Nephron progenitor cell (in vitro differentiated cells): ENCODE results near the gene PGLYRP1.

Experiments used
- DNase-seq: peaks from one replicate; pipeline ENCODE4 v3.0.0; 2021
- H3K27ac Mint-ChIP-seq: 2 replicates; pipeline ENCODE4 v1.8.0; 2021; ENCODE audit warnings: mild to moderate bottlenecking, moderate library complexity, mixed read lengths
- H3K27me3 Mint-ChIP-seq: 2 replicates; pipeline ENCODE4 v1.8.0; 2021; ENCODE audit warnings: mild to moderate bottlenecking, low read depth, mixed read lengths; ENCODE audit not compliant: poor library complexity
- H3K36me3 Mint-ChIP-seq: 2 replicates; pipeline ENCODE4 v1.8.0; 2021; ENCODE audit warnings: low read depth, mixed read lengths
- H3K4me1 Mint-ChIP-seq: 2 replicates; pipeline ENCODE4 v1.8.0; 2021; ENCODE audit warnings: mixed read lengths
- H3K4me3 Mint-ChIP-seq: 2 replicates; pipeline ENCODE4 v1.8.0; 2021; ENCODE audit warnings: mild to moderate bottlenecking, moderate library complexity, mixed read lengths
- H3K9me3 Mint-ChIP-seq: 2 replicates; pipeline ENCODE4 v1.8.0; 2021; ENCODE audit warnings: mild to moderate bottlenecking, moderate library complexity, mixed read lengths
- TF ChIP-seq, protein P1 (sequence below): fragments of 200-600 bp; sonication (generic); IDR thresholded peaks from 2 replicates; pipeline ENCODE4 v1.5.0; 2021; ENCODE audit warnings: antibody characterized with exemption

The PGLYRP1 gene

DNA sequence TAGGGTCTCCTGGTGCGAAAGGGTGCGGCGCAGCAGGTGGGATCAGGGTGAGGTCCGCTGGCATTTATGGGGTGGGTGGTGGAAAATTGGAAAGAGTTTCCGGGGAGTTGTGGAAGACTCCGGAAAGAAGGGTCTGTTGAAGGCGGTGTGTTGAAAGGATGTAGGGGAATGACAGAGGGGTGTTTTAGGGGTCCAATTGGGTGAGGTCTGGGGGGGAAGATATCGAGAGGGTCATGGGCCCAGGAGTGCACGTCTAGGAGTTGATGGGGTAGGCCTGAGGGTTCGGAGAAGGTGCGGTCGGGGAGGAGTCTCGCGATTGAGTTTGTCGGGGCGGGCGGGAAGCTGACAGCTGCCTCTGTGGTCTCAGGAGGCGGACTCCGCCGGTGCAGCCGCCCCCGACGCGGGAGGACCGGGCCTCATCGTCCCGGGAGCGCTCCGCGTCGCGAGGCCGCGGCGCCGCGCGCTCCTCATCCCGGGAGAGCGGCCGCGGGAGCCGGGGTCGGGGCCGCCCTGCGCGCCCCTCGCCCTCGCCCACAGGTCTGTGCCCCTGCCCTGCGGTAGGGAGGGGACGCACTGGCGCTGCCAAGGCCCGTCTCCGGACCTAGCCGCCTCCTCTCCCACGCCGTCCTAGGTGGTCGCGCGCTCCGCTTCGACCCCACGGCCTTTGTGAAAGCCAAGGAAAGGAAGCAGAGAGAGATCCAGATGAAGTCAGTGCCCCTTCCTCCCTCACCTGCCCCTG, 7.0 kb downstream of the PGLYRP1 start:
- TF ChIP-seq, protein P1, sequence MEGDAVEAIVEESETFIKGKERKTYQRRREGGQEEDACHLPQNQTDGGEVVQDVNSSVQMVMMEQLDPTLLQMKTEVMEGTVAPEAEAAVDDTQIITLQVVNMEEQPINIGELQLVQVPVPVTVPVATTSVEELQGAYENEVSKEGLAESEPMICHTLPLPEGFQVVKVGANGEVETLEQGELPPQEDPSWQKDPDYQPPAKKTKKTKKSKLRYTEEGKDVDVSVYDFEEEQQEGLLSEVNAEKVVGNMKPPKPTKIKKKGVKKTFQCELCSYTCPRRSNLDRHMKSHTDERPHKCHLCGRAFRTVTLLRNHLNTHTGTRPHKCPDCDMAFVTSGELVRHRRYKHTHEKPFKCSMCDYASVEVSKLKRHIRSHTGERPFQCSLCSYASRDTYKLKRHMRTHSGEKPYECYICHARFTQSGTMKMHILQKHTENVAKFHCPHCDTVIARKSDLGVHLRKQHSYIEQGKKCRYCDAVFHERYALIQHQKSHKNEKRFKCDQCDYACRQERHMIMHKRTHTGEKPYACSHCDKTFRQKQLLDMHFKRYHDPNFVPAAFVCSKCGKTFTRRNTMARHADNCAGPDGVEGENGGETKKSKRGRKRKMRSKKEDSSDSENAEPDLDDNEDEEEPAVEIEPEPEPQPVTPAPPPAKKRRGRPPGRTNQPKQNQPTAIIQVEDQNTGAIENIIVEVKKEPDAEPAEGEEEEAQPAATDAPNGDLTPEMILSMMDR = no peak
- H3K36me3 Mint-ChIP-seq = no peaks in the 10 kb centered on the region
- peak overlapping the region; percentile 83 for H3K4me3 Mint-ChIP-seq
- DNase-seq = peak; percentile 38
- H3K27me3 Mint-ChIP-seq = peaks cover 51% of the 10 kb centered on the region
- H3K9me3 Mint-ChIP-seq = no peaks in the 10 kb centered on the region
- H3K4me1 Mint-ChIP-seq = peaks cover 18% of the 10 kb centered on the region
- H3K27ac Mint-ChIP-seq = no peak overlapping the region

DNA sequence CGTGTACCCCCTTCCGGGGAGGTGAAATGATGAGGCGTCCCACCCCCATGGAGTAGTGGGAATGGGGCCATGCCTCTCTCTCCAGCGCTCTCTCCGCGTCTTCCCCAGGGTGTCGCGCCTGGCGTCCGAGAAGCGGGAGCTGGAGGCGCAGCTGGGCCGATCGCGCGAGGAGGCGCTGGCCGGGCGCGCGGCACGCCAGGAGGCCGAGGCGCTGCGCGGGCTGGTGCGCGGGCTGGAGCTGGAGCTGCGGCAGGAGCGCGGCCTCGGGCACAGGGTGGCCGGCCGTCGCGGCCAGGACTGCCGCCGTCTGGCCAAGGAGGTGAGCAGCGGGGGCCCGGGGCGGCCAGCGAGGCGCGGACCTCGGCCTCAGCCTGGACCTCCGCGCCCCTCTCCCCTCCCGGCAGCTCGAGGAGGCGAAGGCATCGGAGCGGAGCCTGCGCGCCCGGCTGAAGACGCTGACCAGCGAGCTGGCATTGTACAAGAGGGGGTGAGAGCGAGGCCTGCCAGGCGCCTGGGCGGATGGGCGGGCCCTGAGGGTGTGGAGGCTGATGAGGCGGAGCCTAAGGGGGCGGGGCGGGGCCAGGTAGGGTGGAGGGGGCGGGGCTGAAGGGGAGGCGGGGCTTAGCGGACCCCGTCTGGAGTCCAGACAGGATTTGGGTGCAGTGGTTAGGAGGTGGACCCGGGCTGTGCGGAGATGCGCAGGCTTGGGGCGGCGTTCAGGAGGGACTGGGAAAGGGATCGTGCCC, 7.7 kb downstream of the PGLYRP1 start:
- TF ChIP-seq, protein P1 = no peak

DNA sequence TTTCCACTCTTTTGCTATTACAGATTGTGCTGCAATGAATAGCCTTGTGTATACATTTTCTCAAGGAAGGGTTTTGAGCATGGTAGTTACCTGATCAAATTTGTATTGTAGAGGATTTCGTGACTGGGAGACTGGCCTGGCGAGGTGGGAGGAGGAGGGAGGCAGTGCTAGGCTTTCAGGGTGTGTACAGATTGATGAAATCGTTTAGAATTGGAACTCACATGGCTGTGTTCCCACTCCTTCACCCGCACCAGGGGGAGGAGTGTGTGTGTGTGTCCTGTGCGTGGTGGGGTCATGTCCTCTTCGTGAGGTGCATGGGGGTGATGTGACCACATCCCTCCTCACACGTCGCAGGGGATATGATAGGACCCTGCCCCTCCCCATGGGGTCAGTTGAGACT, 8.3 kb downstream of the PGLYRP1 start:
- no peak for DNase-seq
- Mint-ChIP-seq H3K27ac (no peak overlapping the region), H3K4me3 (peak overlapping the region; percentile 77), H3K9me3 (no peaks in the 10 kb centered on the region), H3K27me3 (peaks cover 51% of the 10 kb centered on the region), H3K4me1 (peaks cover 23% of the 10 kb centered on the region), H3K36me3 (no peaks in the 10 kb centered on the region)
- TF ChIP-seq, protein P1 = no peak

More for the DNA sequence above, 7.7 kb downstream of the PGLYRP1 start:
- Mint-ChIP-seq H3K27me3 (peaks cover 51% of the 10 kb centered on the region), H3K4me3 (peak overlapping the region; percentile 77), H3K4me1 (peaks cover 20% of the 10 kb centered on the region), H3K27ac (no peak overlapping the region), H3K9me3 (no peaks in the 10 kb centered on the region), H3K36me3 (no peaks in the 10 kb centered on the region)
- DNase-seq = peak; percentile 88

DNA sequence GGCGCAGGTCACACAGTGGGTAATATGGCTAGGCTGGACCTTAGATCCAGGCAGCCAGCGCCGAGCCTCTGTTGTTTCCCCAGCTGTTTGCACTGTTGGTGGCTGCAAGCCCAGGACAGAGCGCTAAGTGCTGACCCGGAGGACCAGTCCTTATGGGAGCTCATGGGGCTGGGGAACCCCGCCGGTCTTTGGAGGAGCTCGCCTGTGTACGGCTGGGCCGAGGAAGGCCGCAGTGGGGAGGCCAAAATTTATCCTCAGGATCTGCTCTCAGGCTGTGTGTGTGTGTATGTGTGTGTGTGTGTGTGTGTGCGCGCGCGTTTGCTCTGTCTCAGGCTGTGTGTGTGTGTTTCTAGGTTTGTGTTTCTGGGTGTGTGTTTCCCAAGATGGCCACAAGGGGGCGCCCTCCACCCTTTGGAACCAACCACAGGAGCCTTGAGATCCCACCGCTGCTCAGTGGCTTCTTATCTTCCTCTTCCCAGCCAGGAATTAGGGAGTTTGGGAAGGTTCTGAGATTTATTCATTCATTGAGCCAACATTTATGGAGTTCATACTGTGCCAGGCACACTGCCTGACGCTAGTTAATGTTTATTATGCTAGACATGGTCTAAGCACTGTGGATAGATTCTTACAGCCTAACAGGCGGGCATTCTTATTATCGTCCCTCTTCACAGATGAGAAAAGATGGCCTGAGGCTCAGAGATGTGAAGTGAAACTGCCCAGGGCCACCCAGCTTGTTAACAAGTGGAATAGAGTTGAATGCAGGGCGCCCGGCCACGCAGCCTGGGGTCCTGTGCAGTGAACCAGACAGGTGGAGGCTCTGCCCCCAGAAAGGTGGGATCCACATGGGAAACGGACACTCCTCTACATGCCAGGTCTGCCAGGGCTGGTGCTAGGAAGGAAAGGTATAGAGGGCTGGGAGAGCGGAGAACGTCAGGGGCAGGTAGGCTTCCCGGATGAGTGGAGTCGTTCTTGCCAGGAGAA, 13.0 kb downstream of the PGLYRP1 start:
- peak; percentile 82 for DNase-seq
- no peak overlapping the region for H3K4me3 Mint-ChIP-seq
- H3K4me1 Mint-ChIP-seq = peaks cover 12% of the 10 kb centered on the region
- TF ChIP-seq, protein P1 = peak; percentile 85
- peaks cover 30% of the 10 kb centered on the region for H3K27me3 Mint-ChIP-seq
- H3K9me3 Mint-ChIP-seq = no peaks in the 10 kb centered on the region
- peaks cover 18% of the 10 kb centered on the region for H3K36me3 Mint-ChIP-seq
- H3K27ac Mint-ChIP-seq = no peak overlapping the region

DNA sequence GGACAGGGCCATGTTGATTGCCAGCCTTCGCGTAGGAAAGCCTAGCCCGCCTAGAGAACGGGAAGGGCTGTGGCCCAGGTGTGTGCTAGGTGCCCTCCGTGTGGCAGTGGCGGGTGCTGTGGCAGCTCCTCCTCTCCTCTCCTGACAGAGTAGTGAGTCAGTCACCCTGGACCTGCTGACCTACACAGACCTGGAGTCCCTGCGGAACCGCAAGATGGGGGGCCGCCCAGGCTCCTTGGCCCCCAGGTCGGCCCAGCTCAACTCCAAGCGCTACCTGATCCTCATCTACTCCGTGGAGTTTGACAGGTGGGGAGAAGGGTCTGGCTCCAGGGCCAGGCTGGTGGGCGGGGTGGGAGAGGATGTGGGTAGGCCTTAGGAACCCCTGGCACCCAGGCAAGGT, 16.4 kb downstream of the PGLYRP1 start:
- Mint-ChIP-seq H3K9me3 (no peaks in the 10 kb centered on the region), H3K4me1 (peaks cover 5% of the 10 kb centered on the region), H3K27ac (no peak overlapping the region), H3K4me3 (no peak overlapping the region), H3K27me3 (peaks cover 9% of the 10 kb centered on the region), H3K36me3 (peaks cover 23% of the 10 kb centered on the region)
- no peak for DNase-seq
- TF ChIP-seq, protein P1 = no peak
